Activated naive CD8-positive, alpha-beta T cell treated with anti-CD3 and anti-CD28 coated beads for 36 hours (primary cell): ENCODE results near the gene MUS81. TPM values are rescaled to one million over a fixed set of nuclear protein-coding genes. Genes with fewer than 3 reads are reported as not detected.
"Not testable (repeated sequence)": the region's sequence is repeated elsewhere in the genome, so short reads cannot be mapped to it uniquely, and the experiment has no call there.

Source experiments
- DNase-seq: peaks from one replicate; pipeline ENCODE4 v3.0.0; 2021
- H3K27ac Mint-ChIP-seq: one replicate; pipeline ENCODE4 v1.8.0; 2022; ENCODE audit warnings: mild to moderate bottlenecking, moderate library complexity, mixed read lengths
- H3K27me3 Mint-ChIP-seq: one replicate; pipeline ENCODE4 v1.8.0; 2022; ENCODE audit warnings: mild to moderate bottlenecking, mixed read lengths
- H3K36me3 Mint-ChIP-seq: one replicate; pipeline ENCODE4 v1.8.0; 2021; ENCODE audit warnings: mild to moderate bottlenecking, mixed read lengths
- H3K4me1 Mint-ChIP-seq: one replicate; pipeline ENCODE4 v1.8.0; 2021; ENCODE audit warnings: mixed read lengths
- H3K4me3 Mint-ChIP-seq: one replicate; pipeline ENCODE4 v1.8.0; 2022; ENCODE audit warnings: mild to moderate bottlenecking, moderate library complexity, mixed read lengths
- H3K9me3 Mint-ChIP-seq: one replicate; pipeline ENCODE4 v1.8.0; 2022; ENCODE audit warnings: mixed read lengths
- total RNA-seq, 2 experiments: library from RNA; stranded (reverse); gene quantifications; one replicate each; pipeline ENCODE4 v1.2.3, GENCODE V29; 2021

MUS81 gene
- total RNA-seq, 2 experiments from 2014 or later, result 64.0 to 67.4 TPM

DNA sequence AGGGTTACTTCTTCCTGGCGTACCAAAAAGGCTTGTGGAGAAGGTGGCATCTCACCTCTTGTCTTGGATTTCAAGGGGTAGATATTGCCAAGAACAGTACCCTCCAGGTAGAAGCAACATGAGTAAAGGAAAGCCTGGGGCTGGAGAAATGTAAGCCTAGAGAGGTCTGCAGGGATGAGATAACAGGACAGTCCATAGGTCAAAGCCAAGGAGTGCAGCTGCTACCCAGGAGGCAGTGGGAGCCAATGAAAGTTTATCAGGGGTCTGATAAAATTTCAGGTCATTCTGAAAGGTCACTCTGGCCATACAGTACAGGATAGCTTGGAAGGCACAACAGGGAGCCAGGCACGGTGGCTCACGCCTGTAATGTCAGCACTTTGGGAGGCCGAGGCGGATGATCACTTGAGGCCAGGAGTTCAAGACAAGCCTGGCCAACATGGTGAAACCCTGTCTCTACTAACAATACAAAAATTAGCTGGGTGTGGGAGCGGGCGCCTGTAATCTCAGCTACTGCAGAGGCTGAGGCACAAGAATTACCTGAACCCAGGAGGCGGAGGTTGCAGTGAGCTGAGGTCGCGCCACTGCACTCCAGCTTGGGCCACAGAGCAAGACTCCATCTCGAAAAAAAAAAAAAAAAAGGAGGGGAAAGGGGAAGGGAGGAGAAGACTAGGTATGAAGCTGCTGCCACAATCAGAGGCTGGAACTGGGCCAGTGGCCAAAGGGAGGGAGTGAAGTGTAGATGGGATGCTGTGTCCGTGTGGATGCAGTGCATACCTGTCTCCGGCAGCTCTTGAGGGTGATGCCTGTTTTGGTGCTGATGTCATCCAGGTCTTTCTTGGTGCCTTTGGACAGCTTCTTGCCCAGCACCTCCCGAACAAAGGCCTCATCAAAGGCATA is 26.8 kb downstream of the MUS81 start:
- H3K4me1 Mint-ChIP-seq, result peaks cover 47% of the 10 kb centered on the region
- peak overlapping the region; percentile 98 for H3K4me3 Mint-ChIP-seq
- no peaks in the 10 kb centered on the region for H3K9me3 Mint-ChIP-seq
- H3K36me3 Mint-ChIP-seq, result peaks cover 25% of the 10 kb centered on the region
- H3K27ac Mint-ChIP-seq, result peak overlapping the region; percentile 94
- DNase-seq, result no peak
- H3K27me3 Mint-ChIP-seq, result no peaks in the 10 kb centered on the region

GRCh38 chr11:65887723-65888162 is 27.5 kb downstream of the MUS81 start:
- H3K27ac Mint-ChIP-seq, result peak overlapping the region; percentile 94
- H3K36me3 Mint-ChIP-seq, result peaks cover 30% of the 10 kb centered on the region
- no peaks in the 10 kb centered on the region for H3K9me3 Mint-ChIP-seq
- H3K4me1 Mint-ChIP-seq, result peaks cover 49% of the 10 kb centered on the region
- no peak for DNase-seq
- peaks cover 3% of the 10 kb centered on the region for H3K27me3 Mint-ChIP-seq
- peak overlapping the region; percentile 98 for H3K4me3 Mint-ChIP-seq

- Mint-ChIP-seq H3K4me1 (peaks cover 55% of the 10 kb centered on the region), H3K9me3 (no peaks in the 10 kb centered on the region), H3K27me3 (peaks cover 3% of the 10 kb centered on the region), H3K27ac (peak within 1 kb of the TSS; percentile 94), H3K36me3 (peaks cover 32% of the 10 kb centered on the region), H3K4me3 (peak within 1 kb of the TSS; percentile 98)
- peak; percentile 95 for DNase-seq
Observed at GRCh38 chr11:65888163-65888814, 28.1 kb downstream of the MUS81 start, which contains the start of gene FIBP. Gene FIBP, minus strand, starts transcription at chr11:65888471. Its CDS starts 53 bp downstream, at chr11:65888418.

DNA sequence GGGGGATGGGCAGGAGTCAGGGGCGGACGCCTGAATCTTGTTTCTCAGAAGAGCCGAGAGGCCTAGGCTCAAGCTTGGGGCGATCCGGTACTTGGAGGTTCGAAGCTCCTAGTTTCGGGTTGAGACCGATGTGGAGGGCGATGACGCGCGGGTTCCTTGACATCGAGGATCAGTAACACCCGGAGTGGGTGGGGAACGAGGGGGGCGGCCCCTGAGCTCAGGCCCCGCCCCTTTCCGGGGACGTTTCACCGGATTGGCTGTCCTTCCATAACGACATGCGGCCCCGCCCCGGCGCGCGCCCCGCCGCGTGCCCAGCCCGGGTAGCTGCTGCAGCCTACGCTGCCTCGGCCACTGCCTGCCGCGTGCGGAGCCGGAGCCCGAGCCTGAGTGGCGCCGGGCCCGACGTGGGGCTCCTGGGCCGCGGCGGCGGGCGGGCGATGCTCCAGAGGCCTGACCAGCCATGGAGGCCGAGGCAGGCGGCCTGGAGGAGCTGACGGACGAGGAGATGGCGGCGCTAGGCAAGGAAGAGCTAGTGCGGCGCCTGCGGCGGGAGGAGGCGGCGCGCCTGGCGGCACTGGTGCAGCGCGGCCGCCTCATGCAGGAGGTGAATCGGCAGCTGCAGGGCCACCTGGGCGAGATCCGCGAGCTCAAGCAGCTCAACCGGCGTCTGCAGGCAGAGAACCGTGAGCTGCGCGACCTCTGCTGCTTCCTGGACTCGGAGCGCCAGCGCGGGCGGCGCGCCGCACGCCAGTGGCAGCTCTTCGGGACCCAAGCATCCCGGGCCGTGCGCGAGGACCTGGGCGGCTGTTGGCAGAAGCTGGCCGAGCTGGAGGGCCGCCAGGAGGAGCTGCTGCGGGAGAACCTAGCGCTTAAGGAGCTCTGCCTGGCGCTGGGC is 30.3 kb downstream of the MUS81 start, which contains the start of gene CCDC85B:
Gene CCDC85B (plus strand): TSS at position 350 of the 895 bp plus-strand sequence. CDS start 111 bp downstream, at position 461.
- peak; percentile 99 for DNase-seq
- Mint-ChIP-seq H3K9me3 (no peaks in the 10 kb centered on the region), H3K4me1 (peaks cover 57% of the 10 kb centered on the region), H3K27ac (peak within 1 kb of the TSS; percentile 94), H3K27me3 (peaks cover 3% of the 10 kb centered on the region), H3K4me3 (peak within 1 kb of the TSS; percentile 98), H3K36me3 (peaks cover 35% of the 10 kb centered on the region)

DNA sequence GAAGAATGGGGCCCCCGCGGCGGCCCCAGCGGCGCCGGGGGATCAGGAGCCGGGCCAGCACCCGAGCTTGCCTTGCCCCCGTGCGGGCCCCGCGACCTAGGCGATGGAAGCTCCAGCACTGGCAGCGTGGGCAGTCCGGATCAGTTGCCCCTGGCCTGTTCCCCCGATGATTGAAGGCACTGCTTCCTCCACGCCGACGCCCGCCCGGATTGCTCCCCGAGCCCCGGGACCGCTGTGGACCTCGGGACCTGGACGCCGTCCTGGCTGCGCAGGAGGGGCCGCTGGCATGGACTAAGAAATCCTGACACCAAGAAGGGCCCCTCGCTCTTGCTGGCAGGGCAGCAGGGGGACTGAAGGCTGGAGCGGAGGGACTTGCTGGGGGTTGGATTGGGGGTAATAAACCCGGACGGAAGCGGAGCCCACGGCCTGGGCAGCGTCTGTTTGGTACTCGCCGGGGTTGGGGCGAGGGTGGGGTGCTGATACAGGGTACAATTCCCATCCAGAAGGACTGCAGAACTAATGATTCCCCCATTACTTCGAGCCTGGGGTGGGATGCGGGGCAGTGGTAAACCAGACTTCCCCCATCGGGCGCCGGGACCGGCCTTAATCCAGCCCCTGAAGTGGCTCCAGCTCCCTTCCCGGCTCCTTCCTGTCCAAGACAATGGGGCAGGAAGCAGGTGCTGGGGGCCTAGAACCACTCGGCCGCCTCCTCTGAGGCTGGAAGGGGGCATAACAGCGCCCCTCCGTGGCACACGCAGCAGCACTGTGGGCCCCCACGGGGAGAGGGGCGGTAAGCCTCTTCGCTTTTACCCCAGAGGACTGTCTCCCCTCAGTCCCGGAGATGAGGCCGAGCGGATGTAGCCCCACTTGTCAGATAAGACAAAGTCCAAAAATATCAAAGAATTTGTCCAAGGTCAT is 31.2 kb downstream of the MUS81 start:
- Mint-ChIP-seq H3K36me3 (peaks cover 40% of the 10 kb centered on the region), H3K27me3 (peaks cover 3% of the 10 kb centered on the region), H3K27ac (peak overlapping the region; percentile 86), H3K4me3 (peak overlapping the region; percentile 89), H3K9me3 (no peaks in the 10 kb centered on the region), H3K4me1 (peaks cover 64% of the 10 kb centered on the region)
- DNase-seq, result peak; percentile 54

DNA sequence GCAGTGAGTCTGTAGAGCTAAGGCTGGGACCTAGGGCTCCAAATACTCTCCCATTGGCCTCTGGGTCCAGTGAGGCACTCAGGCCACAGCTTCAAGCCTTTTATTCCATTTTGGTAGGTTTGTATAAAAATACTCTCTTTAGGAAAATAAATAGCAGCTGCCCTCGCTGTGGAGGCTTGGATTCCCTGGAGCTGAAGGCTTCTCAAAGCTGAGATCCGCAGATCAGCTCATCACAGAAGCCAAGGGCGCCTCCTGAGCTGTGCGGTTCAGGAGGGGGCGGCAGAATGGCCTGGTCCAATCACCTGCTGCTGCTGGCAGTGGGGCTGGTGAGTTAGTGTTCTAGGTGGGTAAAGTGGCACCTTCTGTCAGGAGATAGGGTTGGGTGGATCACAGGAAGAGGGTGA is 31.9 kb downstream of the MUS81 start:
- peaks cover 43% of the 10 kb centered on the region for H3K36me3 Mint-ChIP-seq
- H3K27ac Mint-ChIP-seq, result peak overlapping the region; percentile 86
- peaks cover 64% of the 10 kb centered on the region for H3K4me1 Mint-ChIP-seq
- peak overlapping the region; percentile 89 for H3K4me3 Mint-ChIP-seq
- not testable (repeated sequence) for H3K27me3 Mint-ChIP-seq, H3K9me3 Mint-ChIP-seq
- peak; percentile 52 for DNase-seq

DNA sequence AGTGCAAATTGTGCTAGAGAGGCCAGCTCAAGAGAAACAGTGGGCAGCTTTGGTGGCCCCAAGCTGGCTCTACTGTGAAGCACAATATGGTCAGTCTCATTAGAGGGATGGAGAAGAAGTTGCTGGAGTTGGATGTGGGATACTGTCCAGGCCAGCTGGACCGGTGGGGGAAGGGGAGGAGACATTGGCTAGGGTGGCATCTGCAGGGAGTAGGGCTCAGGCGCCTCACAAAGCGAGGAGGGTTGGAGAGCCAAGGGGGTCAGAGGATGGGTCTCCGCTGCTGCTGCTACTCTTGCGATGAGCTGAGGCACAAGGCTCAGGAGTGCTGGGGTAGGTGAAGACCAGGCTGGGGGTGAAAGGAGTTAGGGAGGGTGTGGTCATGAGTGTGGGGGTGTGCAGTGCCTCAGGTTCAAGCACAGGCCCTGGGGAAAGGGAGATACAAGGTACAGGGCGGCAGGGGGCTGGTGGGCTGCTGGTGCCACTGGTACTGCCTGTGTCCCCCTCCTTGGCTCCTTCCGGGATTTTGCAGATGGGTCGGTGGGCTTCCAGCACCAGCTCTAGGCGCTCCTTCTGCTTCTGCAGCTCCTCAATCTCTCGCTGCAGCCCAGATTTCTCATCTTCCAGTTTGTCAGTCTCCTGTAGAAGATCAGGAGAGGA is 32.6 kb downstream of the MUS81 start:
- Mint-ChIP-seq H3K27ac (peak overlapping the region; percentile 86), H3K4me3 (peak overlapping the region; percentile 89), H3K4me1 (peaks cover 63% of the 10 kb centered on the region), H3K9me3 (no peaks in the 10 kb centered on the region), H3K27me3 (peaks cover 3% of the 10 kb centered on the region), H3K36me3 (peaks cover 39% of the 10 kb centered on the region)
- DNase-seq, result no peak

DNA sequence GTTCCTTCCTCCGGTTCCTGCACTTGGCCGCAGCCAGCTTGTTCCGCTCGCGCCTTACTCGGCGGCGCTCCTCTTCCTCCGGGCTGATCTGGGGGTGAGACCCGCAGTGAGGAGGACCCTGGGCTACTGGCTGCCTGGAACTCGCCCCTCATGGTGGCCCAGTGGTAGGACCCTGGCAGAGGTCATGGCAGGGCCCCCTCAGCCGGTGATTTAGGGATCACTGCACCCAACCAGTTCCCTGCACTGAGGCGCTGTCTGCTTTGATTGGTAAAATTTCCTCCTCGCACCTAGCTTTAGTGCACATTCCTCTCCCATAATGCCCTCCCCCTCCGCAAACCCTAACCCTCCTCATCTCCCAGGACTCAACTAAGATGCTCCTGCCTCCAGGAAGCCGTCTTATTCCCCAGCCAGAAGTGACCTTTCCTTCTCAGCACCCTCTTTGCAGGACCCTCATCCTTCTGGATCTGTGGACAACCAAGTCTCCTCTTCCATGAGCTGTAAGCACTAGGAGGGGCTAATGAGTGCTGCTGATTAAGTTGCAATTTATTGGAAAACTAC is 33.9 kb downstream of the MUS81 start:
- Mint-ChIP-seq H3K9me3 (no peaks in the 10 kb centered on the region), H3K27me3 (peaks cover 3% of the 10 kb centered on the region), H3K4me1 (peaks cover 59% of the 10 kb centered on the region), H3K4me3 (peak overlapping the region; percentile 89), H3K36me3 (peaks cover 42% of the 10 kb centered on the region), H3K27ac (peak overlapping the region; percentile 86)
- no peak for DNase-seq

- H3K9me3 Mint-ChIP-seq, result no peaks in the 10 kb centered on the region
- H3K36me3 Mint-ChIP-seq, result peaks cover 42% of the 10 kb centered on the region
- peak overlapping the region; percentile 70 for H3K27ac Mint-ChIP-seq
- H3K4me1 Mint-ChIP-seq, result peaks cover 48% of the 10 kb centered on the region
- DNase-seq, result no peak
- peak overlapping the region; percentile 22 for H3K4me3 Mint-ChIP-seq
- peaks cover 3% of the 10 kb centered on the region for H3K27me3 Mint-ChIP-seq
Observed at GRCh38 chr11:65895482-65895981, 35.3 kb downstream of the MUS81 start.

GRCh38 chr11:65896034-65896999 is 36.1 kb downstream of the MUS81 start:
- Mint-ChIP-seq H3K36me3 (peaks cover 42% of the 10 kb centered on the region), H3K27me3 (peaks cover 3% of the 10 kb centered on the region), H3K4me1 (peaks cover 49% of the 10 kb centered on the region), H3K4me3 (no peak overlapping the region), H3K27ac (no peak overlapping the region), H3K9me3 (no peaks in the 10 kb centered on the region)
- no peak for DNase-seq

DNA sequence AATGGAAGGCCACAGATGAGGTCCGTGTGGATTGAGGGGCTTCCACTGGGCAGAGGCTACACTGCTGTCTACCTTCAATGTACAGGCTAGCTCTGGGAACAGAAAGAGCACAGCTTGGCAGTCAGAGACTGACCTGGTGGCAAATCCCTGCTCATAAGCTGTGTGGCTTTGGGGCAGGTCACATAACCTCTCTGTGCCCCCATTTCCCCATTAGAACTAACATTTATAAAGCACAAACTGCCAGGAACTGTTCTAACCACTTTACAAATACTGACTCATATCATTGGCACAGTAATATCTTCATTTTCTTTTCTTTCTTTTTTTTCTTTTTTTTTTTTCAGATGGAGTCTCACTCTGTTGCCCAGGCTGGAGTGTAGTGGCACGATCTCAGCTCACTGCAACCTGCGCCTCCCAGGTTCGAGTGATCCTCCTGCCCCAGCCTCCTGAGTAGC is 36.8 kb downstream of the MUS81 start:
- Mint-ChIP-seq H3K27me3 (peaks cover 6% of the 10 kb centered on the region), H3K9me3 (no peaks in the 10 kb centered on the region), H3K4me1 (peaks cover 47% of the 10 kb centered on the region), H3K27ac (no peak overlapping the region), H3K4me3 (no peak overlapping the region), H3K36me3 (peaks cover 37% of the 10 kb centered on the region)
- DNase-seq, result no peak
